Subcutaneous adipose tissue (tissue), 4 donors: ENCODE results near the gene THRAP3. TPM values are rescaled to one million over a fixed set of nuclear protein-coding genes. Genes with fewer than 3 reads are reported as not detected.

ENCODE experiments used
- total RNA-seq, 4 donors: library from RNA; depleted of rRNA; stranded (reverse); fragments of >200 nt; gene quantifications; one replicate each; pipeline ENCODE4 v1.1.0, GENCODE V29; 2016
- TF ChIP-seq, protein P1 (sequence below): fragments of 450-650 bp; IDR thresholded peaks from one replicate; pipeline ENCODE4 v1.5.1; 2016; ENCODE audit warnings: low read depth, mild to moderate bottlenecking, control low read depth, antibody characterized with exemption, moderate library complexity

THRAP3 gene
- total RNA-seq, 4 donors from 2014 or later, result 85.7 to 96.5 (median 87.6) TPM

DNA sequence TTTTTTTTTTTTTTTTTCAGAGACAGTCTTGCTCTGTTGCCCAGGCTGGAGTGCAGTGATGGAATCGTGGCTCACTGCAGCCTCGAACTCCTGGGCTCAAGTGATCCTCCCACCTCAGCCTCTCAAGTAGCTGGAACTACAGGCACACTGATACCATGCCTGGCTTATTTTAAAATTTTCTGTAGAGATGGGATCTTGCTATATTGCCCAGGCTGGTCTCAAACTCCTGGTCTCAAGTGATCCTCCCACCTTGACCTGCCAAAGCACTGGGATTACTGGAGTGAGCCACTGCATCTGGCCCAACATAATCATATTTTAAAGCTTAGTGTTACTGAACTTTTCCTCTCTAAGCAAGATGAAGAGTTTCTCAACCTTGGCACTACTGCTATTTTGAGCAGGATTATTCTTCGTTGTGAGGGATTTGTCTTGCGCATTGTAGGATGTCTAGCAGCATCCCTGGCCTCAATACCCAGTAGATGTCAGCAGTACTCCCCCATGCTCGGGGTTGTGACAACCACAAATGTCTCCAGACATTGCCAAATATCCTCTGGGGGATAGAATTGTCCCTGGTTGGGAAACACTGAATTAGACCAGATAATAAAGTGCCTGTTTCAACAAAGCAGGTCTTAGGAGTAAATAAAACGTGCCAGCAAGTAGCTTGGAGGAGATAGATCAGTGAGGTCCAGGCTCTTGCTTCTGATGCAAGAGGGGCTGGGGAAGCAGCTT lies 15.1 kb upstream of the THRAP3 start:
- TF ChIP-seq, protein P1, sequence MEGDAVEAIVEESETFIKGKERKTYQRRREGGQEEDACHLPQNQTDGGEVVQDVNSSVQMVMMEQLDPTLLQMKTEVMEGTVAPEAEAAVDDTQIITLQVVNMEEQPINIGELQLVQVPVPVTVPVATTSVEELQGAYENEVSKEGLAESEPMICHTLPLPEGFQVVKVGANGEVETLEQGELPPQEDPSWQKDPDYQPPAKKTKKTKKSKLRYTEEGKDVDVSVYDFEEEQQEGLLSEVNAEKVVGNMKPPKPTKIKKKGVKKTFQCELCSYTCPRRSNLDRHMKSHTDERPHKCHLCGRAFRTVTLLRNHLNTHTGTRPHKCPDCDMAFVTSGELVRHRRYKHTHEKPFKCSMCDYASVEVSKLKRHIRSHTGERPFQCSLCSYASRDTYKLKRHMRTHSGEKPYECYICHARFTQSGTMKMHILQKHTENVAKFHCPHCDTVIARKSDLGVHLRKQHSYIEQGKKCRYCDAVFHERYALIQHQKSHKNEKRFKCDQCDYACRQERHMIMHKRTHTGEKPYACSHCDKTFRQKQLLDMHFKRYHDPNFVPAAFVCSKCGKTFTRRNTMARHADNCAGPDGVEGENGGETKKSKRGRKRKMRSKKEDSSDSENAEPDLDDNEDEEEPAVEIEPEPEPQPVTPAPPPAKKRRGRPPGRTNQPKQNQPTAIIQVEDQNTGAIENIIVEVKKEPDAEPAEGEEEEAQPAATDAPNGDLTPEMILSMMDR, result no peak

DNA sequence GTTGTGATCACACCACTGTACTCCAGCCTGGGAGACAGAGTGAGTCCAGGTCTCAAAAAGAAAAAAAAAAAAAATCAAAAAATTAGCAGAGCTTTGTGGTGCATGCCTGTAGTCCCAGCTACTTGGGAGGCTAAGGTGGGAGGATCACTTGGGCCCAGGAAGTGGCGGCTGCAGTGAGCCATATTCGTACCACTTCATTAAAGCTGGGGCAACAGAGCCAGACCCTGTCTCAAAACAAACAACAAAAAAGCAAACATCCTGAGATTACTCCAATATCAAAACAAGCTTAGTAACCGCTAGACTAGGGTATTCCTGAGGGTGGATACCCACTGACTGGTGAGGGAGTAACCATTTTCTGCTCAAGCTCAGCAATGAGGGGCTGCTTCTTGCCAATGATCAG lies 12.9 kb upstream of the THRAP3 start:
- TF ChIP-seq, protein P1, result no peak

DNA sequence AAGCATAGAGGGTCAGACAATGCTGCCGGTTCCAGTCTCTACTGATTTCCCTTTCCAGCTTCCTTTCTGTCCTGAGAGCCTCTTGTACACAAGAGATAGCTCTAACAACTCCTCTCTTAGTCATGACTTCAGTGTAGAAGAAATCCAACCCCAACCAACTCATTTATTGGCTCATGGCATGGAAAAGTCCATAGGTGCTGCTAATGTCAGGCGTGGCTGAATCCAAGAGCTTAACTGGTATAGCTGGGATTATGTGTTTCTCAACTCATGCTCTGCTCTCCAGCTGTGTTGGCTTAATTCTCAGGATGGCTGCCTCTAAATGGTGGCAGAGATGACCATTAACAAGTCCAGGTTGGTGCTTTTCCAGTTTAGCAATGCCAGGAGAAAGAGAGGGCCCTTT lies 12.4 kb upstream of the THRAP3 start:
- TF ChIP-seq, protein P1, result no peak

DNA sequence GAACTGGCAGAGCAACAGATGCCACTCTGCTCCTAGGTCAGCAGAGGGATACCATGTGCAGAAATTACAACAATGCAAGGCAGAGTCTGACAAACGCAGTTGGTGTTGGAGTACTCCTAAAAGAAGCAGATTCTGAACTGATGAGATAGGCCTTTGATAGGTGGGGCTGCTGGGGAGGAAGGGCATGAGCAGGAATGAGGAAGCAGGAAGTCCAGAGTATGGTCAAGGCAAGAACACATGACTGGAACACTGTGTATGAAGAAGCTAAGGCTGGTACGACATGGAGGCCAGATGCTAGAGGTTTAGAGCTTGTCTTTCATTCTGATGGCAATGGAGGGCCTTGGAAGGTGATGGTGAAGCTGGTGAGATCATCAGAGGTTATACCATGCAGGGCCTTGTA lies 11.5 kb upstream of the THRAP3 start:
- TF ChIP-seq, protein P1, result no peak

DNA sequence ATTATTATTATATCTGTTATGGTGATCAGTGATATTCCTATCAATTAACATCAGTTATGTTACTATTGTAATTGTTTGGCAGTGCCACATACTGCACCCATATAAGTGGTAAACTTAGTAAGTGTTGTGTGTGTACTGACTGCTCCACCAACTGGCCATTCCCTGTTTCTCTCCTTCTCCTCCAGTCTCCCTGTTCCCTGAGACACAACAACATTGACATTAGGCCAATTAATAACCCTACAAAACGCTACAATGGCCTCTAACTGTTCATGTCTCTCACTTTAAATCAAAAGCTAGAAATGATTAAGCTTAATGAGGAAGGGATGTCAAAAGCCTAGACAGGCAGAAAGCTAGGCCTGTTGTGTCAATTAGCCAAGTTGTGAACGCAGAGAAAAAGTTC lies 6.6 kb upstream of the THRAP3 start:
- TF ChIP-seq, protein P1, result no peak

DNA sequence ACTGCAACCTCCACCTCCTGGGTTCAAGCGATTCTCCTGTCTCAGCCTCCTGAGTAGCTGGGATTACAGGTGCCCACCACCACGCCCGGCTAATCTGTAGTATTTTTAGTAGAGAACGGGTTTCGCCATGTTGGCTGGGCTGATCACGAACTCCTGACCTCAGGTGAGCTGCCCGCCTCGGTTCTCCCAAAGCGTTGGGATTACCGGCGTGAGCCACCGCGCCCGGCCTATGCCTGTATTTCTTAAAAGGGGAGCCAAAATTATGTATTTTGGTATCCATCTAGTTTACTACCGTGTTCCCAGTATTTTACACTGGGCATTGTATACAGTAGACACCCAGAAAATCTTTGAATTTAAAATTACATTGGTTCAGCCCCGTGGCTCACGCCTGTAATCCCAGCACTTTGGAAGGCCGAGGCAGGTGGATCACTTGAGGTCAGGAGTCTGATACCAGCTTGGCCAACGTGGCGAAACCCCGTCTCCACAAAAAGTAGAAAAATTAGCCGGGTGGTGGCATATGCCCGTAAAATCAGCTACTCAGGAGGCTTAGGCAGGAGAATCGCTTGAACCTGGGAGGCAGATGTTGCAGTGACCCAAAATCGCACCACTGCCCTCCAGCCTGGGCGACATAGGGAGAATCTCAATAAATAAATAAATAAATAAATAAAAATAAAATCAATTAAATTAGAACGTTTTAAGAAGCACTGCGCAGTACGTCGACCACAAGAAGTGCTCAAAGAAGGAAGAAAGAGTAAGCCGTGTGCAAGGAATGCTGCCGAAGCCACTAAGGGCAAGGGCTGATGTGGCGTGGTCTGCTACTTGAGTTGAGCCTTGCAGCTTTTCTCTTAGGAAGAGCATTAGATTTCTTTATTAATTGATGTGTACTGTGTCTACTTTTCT lies 1.5 kb upstream of the THRAP3 start:
- TF ChIP-seq, protein P1, result no peak

DNA sequence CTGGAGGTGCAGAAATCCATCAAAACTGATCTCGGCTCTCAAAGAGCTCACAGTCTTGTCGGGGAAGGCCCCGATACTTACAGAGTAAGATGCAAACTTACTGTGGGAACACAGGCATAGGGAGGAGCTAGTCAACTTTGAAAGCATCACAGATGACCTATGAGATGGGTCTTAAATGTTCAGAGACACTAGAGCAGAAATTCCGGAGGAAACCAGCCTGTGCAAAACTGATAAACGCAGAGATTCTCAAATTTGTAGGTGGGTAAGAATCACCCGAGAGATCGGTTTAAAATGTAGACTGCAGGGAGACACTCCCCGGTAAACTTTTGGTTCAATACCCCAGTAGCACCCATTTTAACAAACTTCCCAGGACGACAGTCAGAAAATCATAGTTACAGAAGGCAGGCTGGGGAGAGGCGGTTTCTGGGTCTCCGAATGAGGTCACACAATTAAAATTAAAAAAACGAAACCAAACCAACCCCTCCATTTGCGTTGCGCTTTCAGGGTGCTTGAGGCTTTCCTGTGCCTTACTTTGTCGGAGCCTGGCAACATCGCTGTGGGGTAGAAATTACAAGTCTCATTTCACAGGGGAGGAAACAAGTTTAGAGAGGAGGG lies 755 bp upstream of the THRAP3 start:
- TF ChIP-seq, protein P1, result no peak
